ENCODE results near the gene SH2D3A. TPM values are rescaled to one million over a fixed set of nuclear protein-coding genes. Genes with fewer than 3 reads are reported as not detected.

Gene SH2D3A
- total and polyA plus RNA-seq, 2 donors (not counting 3 experiments of a cell fraction or from before 2014, with no cell fraction given) = 0.04 to 0.53 TPM

DNA sequence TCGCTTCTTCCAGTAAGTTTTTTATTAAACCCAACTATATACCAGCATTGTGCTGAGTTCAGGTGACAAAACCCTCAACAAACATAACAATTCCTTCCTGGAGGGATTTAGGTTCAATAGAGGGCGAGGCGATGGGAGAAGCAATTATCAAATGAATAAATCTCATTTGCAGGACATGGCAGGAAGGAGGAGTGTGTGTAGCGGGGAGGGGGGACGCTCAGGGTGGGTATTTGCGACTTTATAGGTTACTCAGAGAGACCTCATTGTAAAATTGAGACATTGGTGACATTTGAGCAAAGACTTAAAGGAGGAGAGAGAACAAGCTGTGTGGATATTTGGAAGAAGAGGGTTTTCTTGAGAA lies 50.6 kb downstream of the SH2D3A start:
- Histone ChIP-seq H3K36me3 (ENCODE audit: control insufficient read depth in 2 of 2, extremely low read depth in 1 of 2, insufficient read depth in 2 of 2, low read length in 2 of 2) (no peaks in the 10 kb centered on the region), H3K27me3 (ENCODE audit: control insufficient read depth in 2 of 2, insufficient read depth in 2 of 2, low read length in 2 of 2) (no peaks in the 10 kb centered on the region), H3K9ac (replicated peaks; ENCODE audit: extremely low read depth, insufficient read depth, low read length) (no peak overlapping the region), H3K9me3 (replicated peaks; ENCODE audit: control insufficient read depth, insufficient read depth, low read length) (no peaks in the 10 kb centered on the region), H3K79me2 (ENCODE audit: control insufficient read depth, insufficient read depth, low read length) (no peaks in the 10 kb centered on the region), H4K20me1 (replicated peaks; ENCODE audit: control insufficient read depth, extremely low read depth, insufficient read depth, low read length) (no peaks in the 10 kb centered on the region), H3K4me2 (ENCODE audit: insufficient read depth, low read length) (no peak overlapping the region), H3K27ac (ENCODE audit: insufficient read depth, low read depth, low read length) (no peak overlapping the region), H3K4me3 (replicated peaks in 1 of 3; ENCODE audit: insufficient read depth in 1 of 3, low read depth in 1 of 3, low read length in 3 of 3) (no peak overlapping the region), H3K9me1 (replicated peaks; ENCODE audit: control insufficient read depth, extremely low read depth, insufficient read depth, low read length) (no peaks in the 10 kb centered on the region), H2AFZ (ENCODE audit: low read depth, low read length) (no peak overlapping the region), H3K4me1 (ENCODE audit: control insufficient read depth, extremely low read depth, insufficient read depth, low read length) (no peaks in the 10 kb centered on the region)
- dilution Hi-C loops (cut with MboI; ENCODE audit: extremely low pct_ligation_motif_present, low sequenced_read_pairs) = no loop called here
- BruUV-seq (replicated peaks) = no TSS peak
- intact Hi-C loops (cut with micrococcal nuclease) = no loop called here
- DNase-seq (ENCODE audit: low read depth, low spot score) (no peak), FAIRE-seq (no peak)
- ChIA-PET POLR2A (interaction anchor here (0.6 kb wide), 1 partner anchor 14 kb away, joined by 5 read pairs; no protein-coding TSS in a partner anchor), CTCF (interaction anchor here (2.0 kb wide), 1 partner anchor 200 kb away, joined by 5 read pairs; no protein-coding TSS in a partner anchor)
- TF ChIP-seq MYC (IDR thresholded peaks at IDR 0.05; ENCODE audit: low read depth, low read length) = no peak
- TF ChIP-seq GATA2 (IDR thresholded peaks at IDR 0.05; ENCODE audit: insufficient read depth, insufficient read length, low read depth, low read length) = no peak
- TF ChIP-seq, protein P1, sequence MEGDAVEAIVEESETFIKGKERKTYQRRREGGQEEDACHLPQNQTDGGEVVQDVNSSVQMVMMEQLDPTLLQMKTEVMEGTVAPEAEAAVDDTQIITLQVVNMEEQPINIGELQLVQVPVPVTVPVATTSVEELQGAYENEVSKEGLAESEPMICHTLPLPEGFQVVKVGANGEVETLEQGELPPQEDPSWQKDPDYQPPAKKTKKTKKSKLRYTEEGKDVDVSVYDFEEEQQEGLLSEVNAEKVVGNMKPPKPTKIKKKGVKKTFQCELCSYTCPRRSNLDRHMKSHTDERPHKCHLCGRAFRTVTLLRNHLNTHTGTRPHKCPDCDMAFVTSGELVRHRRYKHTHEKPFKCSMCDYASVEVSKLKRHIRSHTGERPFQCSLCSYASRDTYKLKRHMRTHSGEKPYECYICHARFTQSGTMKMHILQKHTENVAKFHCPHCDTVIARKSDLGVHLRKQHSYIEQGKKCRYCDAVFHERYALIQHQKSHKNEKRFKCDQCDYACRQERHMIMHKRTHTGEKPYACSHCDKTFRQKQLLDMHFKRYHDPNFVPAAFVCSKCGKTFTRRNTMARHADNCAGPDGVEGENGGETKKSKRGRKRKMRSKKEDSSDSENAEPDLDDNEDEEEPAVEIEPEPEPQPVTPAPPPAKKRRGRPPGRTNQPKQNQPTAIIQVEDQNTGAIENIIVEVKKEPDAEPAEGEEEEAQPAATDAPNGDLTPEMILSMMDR (IDR thresholded peaks at IDR 0.05; ENCODE audit: extremely low read depth in 1 of 2, insufficient read depth in 1 of 2, low read depth in 1 of 2, low read length in 2 of 2) = no peak
- TF ChIP-seq, protein P2, sequence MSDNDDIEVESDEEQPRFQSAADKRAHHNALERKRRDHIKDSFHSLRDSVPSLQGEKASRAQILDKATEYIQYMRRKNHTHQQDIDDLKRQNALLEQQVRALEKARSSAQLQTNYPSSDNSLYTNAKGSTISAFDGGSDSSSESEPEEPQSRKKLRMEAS (IDR thresholded peaks at IDR 0.05; ENCODE audit: insufficient read depth, insufficient read length) = no peak
- no peak for TF ChIP-seq JUN (IDR thresholded peaks at IDR 0.05; ENCODE audit: borderline replicate concordance, insufficient read depth, insufficient read length, low read depth)
- no peak for TF ChIP-seq POLR2AphosphoS5 (IDR thresholded peaks at IDR 0.05; ENCODE audit: insufficient read depth, low read depth, low read length)
- no peak for TF ChIP-seq EZH2 (IDR thresholded peaks at IDR 0.05; ENCODE audit: borderline replicate concordance, low read depth, low read length, severe bottlenecking)
